Vagina (tissue), 2 donors: ENCODE data around the gene ZNF831.

Experiments used
- POLR2A ChIP-seq, 2 donors: fragments of 450-650 bp; IDR thresholded peaks; one replicate each; pipeline ENCODE4 v1.6.1; 2017; ENCODE audit warnings: antibody characterized with exemption in 2 of 2, mild to moderate bottlenecking in 2 of 2, moderate library complexity in 2 of 2
- TF ChIP-seq, protein P1 (sequence below), 3 experiments: fragments of 450-650 bp in 2 of 3; fragments of 200-600 bp in 1 of 3; sonication (generic) in 1 of 3; IDR thresholded peaks; one replicate each; pipeline ENCODE4 v1.5.1; 2017 to 2019; ENCODE audit warnings: antibody characterized with exemption in 3 of 3, mild to moderate bottlenecking in 2 of 3, moderate library complexity in 2 of 3

DNA sequence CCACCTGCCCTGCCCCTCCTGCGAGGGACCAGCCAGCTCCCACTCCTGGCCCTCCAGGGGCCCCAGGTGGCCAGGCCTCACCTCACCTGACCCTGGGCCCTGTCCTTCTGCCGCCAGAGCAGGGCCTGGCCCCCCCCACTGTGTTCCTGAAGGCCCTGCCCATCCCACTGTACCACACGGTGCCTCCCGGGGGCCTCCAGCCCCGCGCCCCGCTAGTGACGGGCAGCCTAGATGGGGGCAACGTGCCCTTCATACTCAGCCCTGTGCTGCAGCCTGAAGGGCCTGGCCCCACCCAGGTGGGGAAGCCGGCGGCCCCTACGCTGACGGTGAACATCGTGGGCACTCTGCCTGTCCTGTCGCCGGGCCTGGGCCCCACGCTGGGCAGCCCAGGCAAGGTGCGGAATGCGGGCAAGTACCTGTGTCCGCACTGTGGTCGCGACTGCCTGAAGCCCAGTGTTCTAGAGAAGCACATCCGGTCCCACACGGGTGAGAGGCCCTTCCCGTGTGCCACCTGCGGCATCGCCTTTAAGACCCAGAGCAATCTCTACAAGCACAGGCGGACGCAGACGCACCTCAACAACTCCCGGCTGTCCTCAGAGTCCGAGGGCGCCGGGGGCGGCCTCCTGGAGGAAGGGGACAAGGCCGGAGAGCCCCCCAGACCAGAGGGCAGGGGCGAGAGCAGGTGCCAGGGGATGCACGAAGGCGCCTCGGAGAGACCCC, 27.6 kb downstream of the ZNF831 start:
- TF ChIP-seq POLR2A (IDR thresholded peaks at IDR 0.05): no peak
- TF ChIP-seq, protein P1, sequence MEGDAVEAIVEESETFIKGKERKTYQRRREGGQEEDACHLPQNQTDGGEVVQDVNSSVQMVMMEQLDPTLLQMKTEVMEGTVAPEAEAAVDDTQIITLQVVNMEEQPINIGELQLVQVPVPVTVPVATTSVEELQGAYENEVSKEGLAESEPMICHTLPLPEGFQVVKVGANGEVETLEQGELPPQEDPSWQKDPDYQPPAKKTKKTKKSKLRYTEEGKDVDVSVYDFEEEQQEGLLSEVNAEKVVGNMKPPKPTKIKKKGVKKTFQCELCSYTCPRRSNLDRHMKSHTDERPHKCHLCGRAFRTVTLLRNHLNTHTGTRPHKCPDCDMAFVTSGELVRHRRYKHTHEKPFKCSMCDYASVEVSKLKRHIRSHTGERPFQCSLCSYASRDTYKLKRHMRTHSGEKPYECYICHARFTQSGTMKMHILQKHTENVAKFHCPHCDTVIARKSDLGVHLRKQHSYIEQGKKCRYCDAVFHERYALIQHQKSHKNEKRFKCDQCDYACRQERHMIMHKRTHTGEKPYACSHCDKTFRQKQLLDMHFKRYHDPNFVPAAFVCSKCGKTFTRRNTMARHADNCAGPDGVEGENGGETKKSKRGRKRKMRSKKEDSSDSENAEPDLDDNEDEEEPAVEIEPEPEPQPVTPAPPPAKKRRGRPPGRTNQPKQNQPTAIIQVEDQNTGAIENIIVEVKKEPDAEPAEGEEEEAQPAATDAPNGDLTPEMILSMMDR (IDR thresholded peaks at IDR 0.05): no peak
